HCEC 1CT (cell line): ENCODE data around the gene CLIC4.
"Not testable (repeated sequence)": the region's sequence is repeated elsewhere in the genome, so short reads cannot be mapped to it uniquely, and the experiment has no call there.

Experiments
- DNase-seq: peaks from one replicate; pipeline ENCODE4 v3.0.0-alpha.2; 2017

Gene CLIC4

GRCh38 chr1:24881034-24881433 lies 135.8 kb downstream of the CLIC4 start:
- DNase-seq: no peak

- no peak for DNase-seq
These were observed 139.5 kb downstream of the CLIC4 start for GRCh38 chr1:24884751-24885150.

- DNase-seq: no peak
These were observed 141.0 kb downstream of the CLIC4 start for GRCh38 chr1:24886241-24886640.

GRCh38 chr1:24888061-24888970 lies 143.1 kb downstream of the CLIC4 start:
- no peak for DNase-seq

GRCh38 chr1:24888971-24889676 lies 143.9 kb downstream of the CLIC4 start:
- DNase-seq: peak; percentile 22

- DNase-seq: no peak
These were observed 145.6 kb downstream of the CLIC4 start for GRCh38 chr1:24890887-24891286.

- not testable (repeated sequence) for DNase-seq
These were observed 146.1 kb downstream of the CLIC4 start for GRCh38 chr1:24891367-24891766.

GRCh38 chr1:24892188-24893153 lies 147.2 kb downstream of the CLIC4 start:
- no peak for DNase-seq

- no peak for DNase-seq
These were observed 148.2 kb downstream of the CLIC4 start for GRCh38 chr1:24893431-24893830.
